Skeletal muscle satellite cell (primary cell): ENCODE measurements around the gene NMNAT3.

ENCODE experiments used
- H3K27me3 ChIP-seq: 2 replicates; pipeline ENCODE4 v1.7.0; 2013; ENCODE audit warnings: low read length; ENCODE audit not compliant: control insufficient read depth, insufficient read depth
- H3K36me3 ChIP-seq: 2 replicates; pipeline ENCODE4 v1.7.0; 2013; ENCODE audit warnings: mild to moderate bottlenecking, control low read depth, low read length; ENCODE audit not compliant: insufficient read depth
- H3K4me1 ChIP-seq: 2 replicates; pipeline ENCODE4 v1.7.0; 2013; ENCODE audit warnings: low read length; ENCODE audit not compliant: control insufficient read depth, insufficient read depth
- H3K4me2 ChIP-seq: 2 replicates; pipeline ENCODE4 v1.7.0; 2013; ENCODE audit warnings: mild to moderate bottlenecking, low read length
- H3K4me3 ChIP-seq: 2 replicates; pipeline ENCODE4 v1.7.0; 2013; ENCODE audit warnings: low read length
- H3K9ac ChIP-seq: 2 replicates; pipeline ENCODE4 v1.7.0; 2013; ENCODE audit warnings: mild to moderate bottlenecking, low read depth, low read length, moderate library complexity
- H3K9me3 ChIP-seq: replicated peaks from 2 replicates; pipeline ENCODE4 v1.7.0; 2013; ENCODE audit warnings: mild to moderate bottlenecking, control low read depth, low read length

The NMNAT3 gene

DNA sequence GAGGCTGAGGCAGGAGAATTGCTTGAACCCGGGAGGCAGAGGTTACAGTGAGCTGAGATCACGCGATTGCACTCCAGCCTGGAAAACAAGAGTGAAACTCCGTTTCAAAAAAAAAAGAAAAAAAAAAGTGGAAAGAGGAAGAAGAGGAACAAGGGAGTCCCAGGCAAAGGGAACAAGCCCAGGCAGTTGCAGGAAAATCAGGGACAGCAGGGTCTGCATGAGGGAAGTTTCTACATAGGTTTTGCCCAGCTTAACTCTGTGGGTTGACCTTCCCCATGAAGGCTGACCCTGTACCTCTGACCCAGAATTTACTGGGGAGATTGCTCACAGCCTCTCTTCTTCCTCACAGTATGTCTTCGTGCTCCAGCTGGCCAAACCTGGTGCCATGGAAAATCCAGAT lies 150.5 kb downstream of the NMNAT3 start:
- H3K4me3 ChIP-seq, result no peak overlapping the region
- H3K4me1 ChIP-seq, result no peaks in the 10 kb centered on the region
- no peak overlapping the region for H3K9ac ChIP-seq

DNA sequence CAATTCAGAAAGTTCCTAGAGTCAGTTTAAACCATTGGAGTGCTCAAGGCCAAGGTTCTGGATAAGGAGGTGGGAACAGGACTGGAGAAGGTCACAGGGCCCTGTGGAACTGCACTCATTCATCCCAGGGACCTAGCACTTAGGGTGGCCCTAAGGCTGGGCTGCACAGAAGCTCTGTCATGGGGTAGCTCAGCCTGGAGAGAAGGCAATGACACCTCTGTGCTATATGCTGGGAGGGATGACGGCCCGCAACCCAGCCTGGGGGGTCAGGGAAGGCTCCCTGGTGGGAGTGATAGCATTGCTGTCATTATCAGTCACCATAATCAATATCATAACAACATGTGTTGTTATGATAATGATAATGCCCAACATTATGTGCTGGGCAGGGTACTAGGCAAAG lies 151.6 kb downstream of the NMNAT3 start:
- H3K4me3 ChIP-seq, result no peak overlapping the region
- H3K36me3 ChIP-seq, result no peaks in the 10 kb centered on the region
- no peaks in the 10 kb centered on the region for H3K9me3 ChIP-seq
- no peak overlapping the region for H3K9ac ChIP-seq
- H3K27me3 ChIP-seq, result peaks cover 11% of the 10 kb centered on the region
- no peak overlapping the region for H3K4me2 ChIP-seq
- H3K4me1 ChIP-seq, result no peaks in the 10 kb centered on the region

More for the DNA sequence above, 150.5 kb downstream of the NMNAT3 start:
- no peak overlapping the region for H3K4me2 ChIP-seq
- peaks cover 11% of the 10 kb centered on the region for H3K27me3 ChIP-seq
- H3K36me3 ChIP-seq, result no peaks in the 10 kb centered on the region
- no peaks in the 10 kb centered on the region for H3K9me3 ChIP-seq

DNA sequence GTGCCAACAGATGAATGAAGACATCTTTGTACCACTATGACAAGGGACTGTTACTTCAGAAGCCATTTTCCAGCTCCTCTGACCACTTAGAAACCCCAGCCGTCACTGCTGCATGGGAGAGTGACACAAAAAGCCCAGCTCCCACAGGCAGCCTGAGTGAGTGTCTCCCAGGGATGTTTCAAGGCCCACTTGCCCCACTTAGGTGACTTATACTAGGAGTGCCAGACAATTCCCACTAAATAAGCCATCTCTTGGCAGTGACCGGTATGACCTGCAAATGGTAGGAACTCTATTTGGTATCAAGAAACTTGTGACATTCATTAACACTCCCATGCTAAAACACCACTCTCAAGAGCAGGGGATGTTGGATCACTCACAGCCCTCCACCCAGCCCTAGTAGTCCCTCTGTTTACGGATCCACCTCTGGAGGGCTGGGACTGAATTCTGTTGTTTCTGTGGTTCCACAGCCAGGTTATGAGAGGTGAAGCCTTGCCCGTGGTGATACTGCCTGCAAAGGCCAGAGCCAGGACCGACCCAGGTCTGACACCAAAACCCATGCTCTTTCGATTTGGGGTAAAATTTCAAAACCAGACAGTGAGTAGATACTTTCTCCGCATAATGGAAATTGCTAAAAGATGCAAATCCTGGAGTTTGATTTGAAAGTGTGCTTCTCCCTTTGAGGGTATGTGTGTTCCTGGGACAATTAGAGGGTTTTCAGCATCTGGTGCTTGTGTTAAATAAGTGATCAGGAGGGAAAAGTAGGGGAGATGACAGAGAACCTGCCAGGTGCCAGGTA lies 152.7 kb downstream of the NMNAT3 start:
- H3K4me2 ChIP-seq, result no peak overlapping the region
- no peaks in the 10 kb centered on the region for H3K36me3 ChIP-seq
- peaks cover 11% of the 10 kb centered on the region for H3K27me3 ChIP-seq
- no peak overlapping the region for H3K4me3 ChIP-seq
- no peak overlapping the region for H3K9ac ChIP-seq
- H3K9me3 ChIP-seq, result no peaks in the 10 kb centered on the region
- H3K4me1 ChIP-seq, result no peaks in the 10 kb centered on the region

DNA sequence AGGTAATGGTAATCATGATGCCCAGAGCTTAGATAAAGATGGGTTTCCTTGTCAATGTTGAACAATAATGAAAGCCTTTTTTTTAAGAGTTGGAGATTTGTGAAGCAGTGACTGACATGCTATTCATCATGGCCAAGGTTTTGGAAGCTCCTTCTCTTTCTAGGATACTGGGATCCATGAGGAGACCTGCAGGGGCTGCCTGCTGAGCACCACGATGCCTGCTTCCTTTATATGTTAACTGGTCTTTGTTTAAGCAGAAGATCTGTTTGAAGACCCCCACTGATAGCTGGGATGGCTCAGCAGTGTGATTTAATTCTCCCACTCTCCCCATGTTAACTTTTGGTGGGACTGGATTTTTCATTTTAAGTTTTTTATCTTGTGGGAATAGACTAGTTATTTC lies 154.1 kb downstream of the NMNAT3 start:
- no peaks in the 10 kb centered on the region for H3K36me3 ChIP-seq
- H3K27me3 ChIP-seq, result peaks cover 11% of the 10 kb centered on the region
- H3K4me1 ChIP-seq, result no peaks in the 10 kb centered on the region
- no peak overlapping the region for H3K4me3 ChIP-seq
- no peak overlapping the region for H3K4me2 ChIP-seq
- no peaks in the 10 kb centered on the region for H3K9me3 ChIP-seq
- H3K9ac ChIP-seq, result no peak overlapping the region

DNA sequence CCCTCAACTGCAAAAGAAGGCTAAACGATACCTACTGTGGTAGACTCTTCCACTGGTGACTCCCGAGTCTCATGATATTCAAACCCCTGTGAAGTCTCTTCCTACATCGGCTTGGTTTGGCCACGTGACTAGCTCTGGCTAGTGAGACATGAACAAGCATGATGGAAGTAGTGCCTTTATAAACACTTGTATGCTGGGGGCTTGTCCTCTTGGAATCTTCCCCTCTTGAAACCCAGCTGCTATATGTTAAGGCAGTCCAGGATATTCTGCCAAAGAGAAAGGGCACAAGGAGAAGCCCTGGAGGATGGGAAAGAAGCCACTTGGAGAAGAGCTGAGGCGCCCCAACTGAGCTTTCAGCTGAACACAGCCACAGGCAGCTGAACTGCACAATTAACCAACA lies 154.6 kb downstream of the NMNAT3 start:
- H3K4me3 ChIP-seq, result no peak overlapping the region
- H3K36me3 ChIP-seq, result no peaks in the 10 kb centered on the region
- no peak overlapping the region for H3K9ac ChIP-seq
- H3K27me3 ChIP-seq, result peaks cover 11% of the 10 kb centered on the region
- H3K4me1 ChIP-seq, result no peaks in the 10 kb centered on the region
- no peaks in the 10 kb centered on the region for H3K9me3 ChIP-seq
- H3K4me2 ChIP-seq, result no peak overlapping the region

DNA sequence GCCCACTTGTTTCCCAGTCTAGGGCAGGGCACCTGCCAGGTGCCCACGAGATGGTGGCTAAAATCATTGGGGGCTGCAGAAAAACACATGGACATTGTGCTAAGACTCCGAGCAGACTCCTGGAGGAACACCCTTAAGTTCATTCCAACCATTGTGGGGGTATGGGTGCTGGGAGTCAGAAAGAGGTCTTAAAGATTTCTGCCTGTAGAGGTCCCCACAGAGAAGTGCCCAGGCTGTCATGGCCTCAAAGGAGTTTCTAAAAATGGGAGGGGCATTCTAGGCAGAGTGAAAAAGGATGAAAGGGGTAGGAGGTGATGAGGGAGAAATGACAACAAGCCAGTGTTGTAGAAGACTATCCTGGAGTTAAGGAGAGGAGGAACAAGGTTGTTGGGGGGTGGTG lies 155.4 kb downstream of the NMNAT3 start:
- peaks cover 11% of the 10 kb centered on the region for H3K27me3 ChIP-seq
- H3K36me3 ChIP-seq, result no peaks in the 10 kb centered on the region
- H3K4me3 ChIP-seq, result no peak overlapping the region
- H3K4me1 ChIP-seq, result no peaks in the 10 kb centered on the region
- no peak overlapping the region for H3K9ac ChIP-seq
- no peak overlapping the region for H3K4me2 ChIP-seq
- H3K9me3 ChIP-seq, result no peaks in the 10 kb centered on the region

DNA sequence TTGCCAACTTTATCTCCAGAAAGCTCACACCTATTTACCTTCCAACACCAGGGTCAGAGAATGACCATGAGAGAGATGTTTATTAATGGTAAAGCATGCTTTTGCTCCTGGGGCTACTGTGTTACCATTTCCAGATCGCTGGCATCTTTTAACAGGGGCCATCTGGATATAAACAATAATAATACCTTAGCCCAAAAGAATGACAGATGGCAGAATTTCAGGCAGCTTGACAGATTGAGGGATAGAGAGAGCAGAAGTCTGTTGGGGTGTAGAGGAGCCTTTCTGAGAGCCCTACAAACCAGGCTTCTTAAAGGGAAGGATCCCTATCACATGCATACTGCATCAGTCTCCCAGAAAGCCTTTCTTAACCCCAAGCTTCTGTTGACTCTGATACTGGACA lies 156.0 kb downstream of the NMNAT3 start:
- H3K4me1 ChIP-seq, result no peaks in the 10 kb centered on the region
- H3K4me3 ChIP-seq, result no peak overlapping the region
- no peak overlapping the region for H3K9ac ChIP-seq
- peaks cover 11% of the 10 kb centered on the region for H3K27me3 ChIP-seq
- H3K9me3 ChIP-seq, result no peaks in the 10 kb centered on the region
- H3K36me3 ChIP-seq, result no peaks in the 10 kb centered on the region
- no peak overlapping the region for H3K4me2 ChIP-seq

DNA sequence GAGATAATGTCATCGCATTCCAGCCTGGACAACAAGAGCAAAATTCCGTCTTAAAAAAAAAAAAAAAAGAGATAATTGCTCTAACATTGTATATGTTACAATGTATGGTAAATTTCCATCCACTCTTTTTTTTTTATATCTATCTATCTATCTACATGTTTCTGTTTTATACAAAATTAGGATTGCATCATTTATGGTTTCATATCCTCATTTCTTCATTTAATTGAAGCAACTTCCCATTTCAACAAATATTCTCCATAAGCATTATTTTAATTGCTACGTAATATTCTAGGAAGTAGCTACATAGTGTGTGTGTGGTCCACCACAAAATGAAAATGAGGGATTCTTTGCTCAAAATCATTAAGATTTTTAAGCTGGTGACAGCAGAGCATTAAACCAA lies 156.6 kb downstream of the NMNAT3 start:
- no peaks in the 10 kb centered on the region for H3K9me3 ChIP-seq
- no peaks in the 10 kb centered on the region for H3K36me3 ChIP-seq

DNA sequence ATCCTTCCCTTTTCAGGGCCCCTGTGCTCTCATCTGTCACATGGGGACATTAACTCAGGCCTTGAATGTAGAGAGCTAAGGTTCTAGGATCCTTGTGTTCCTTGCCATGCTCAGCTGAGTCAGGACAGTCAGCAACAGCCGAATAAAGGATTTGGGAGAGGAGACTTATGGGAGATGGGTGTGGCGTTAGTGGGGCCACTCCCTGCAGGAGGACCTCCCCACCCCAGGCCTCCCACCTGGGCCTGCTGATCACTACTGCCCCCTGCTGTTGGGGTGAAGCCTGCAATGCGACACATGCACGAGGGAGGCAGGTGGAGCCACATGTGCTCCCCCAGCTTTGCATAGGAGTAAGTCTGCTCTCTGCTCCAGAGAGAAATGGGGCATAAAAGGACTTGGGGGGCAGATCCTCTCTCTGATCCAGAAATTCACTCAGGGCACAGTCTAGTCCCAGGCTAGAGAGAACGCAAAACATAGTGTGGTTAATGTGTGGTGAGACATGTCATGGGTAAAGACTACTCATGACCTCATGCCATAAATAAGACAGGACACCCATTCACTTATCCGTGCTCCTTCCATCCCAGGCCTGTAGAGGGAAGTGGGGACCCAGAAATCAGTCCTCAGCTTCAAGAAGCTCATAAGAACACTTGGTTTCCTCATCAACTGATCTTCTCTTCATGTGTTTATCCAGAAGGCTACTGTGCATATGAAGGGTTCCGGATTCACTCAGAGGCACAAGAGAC lies 157.6 kb downstream of the NMNAT3 start:
- Histone ChIP-seq H3K9me3 (no peaks in the 10 kb centered on the region), H3K4me2 (no peak overlapping the region), H3K4me3 (no peak overlapping the region), H3K9ac (no peak overlapping the region), H3K4me1 (no peaks in the 10 kb centered on the region), H3K36me3 (no peaks in the 10 kb centered on the region), H3K27me3 (peaks cover 8% of the 10 kb centered on the region)

More for the DNA sequence above, 156.6 kb downstream of the NMNAT3 start:
- H3K9ac ChIP-seq, result no peak overlapping the region
- no peaks in the 10 kb centered on the region for H3K4me1 ChIP-seq
- no peak overlapping the region for H3K4me3 ChIP-seq
- no peak overlapping the region for H3K4me2 ChIP-seq
- peaks cover 11% of the 10 kb centered on the region for H3K27me3 ChIP-seq

DNA sequence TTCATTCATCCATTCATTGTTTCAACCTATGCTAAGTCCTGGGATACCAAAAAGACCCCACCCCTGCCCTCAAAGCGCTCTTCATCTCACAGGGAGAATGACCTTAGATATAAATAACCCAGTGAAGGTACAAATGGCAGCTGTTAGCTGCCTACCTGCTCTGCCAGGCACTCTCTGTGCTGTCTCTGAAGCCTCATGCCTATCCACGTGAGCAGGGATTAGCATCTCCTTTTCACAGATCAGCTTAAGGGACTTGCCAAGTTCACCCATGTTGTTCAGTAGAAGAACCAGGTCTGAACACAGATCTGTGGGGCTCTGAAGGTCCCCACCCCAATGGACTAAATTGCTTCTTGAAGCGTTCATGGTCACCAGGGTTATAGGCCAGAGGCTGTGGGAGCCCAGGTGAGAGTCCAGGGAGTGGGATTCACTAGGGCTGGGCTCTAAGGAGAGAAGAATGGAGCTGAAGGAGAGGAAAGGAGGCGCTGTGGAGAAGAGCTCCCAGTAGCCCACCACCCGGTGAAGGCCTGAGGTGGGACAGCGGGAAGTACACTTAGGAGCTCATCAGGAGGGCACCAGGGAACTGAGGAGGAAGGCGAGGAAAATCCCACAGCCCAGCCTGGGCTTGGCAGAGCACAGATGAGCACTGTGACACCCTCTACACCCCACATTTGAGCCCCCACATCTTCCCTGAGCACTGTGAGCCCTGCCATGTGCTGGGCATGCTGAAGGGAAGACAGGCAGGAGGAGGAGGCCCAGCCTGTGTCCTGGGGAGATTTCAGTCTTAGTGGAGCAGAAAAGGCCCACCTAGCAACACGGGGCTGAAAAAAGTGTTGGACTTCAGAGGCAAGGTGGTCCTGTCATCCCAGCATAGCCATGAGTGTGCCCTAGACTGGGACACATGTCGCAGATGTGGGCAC lies 158.6 kb downstream of the NMNAT3 start:
- H3K4me1 ChIP-seq, result no peaks in the 10 kb centered on the region
- H3K36me3 ChIP-seq, result no peaks in the 10 kb centered on the region

DNA sequence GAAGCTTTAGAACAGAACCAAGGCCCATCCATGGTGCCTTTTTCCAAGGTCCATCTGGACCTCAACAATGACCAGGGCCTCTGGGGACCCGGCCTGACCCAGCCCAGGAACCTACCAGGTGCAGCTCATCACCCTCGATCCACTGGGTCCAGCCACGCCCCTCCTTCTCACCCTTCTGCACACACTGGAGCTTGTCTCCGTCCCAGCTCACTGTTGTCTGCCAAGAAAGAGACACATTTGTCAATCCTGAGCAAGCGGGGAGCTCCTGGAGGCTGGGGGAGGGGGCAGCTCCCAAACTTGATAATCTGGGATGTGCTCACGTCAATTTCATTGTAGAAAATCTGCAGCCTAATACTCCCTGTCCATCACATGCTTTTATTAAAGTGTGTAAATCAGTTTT lies 159.5 kb downstream of the NMNAT3 start:
- H3K9me3 ChIP-seq, result no peaks in the 10 kb centered on the region
- H3K4me1 ChIP-seq, result no peaks in the 10 kb centered on the region
- no peak overlapping the region for H3K4me2 ChIP-seq
- H3K9ac ChIP-seq, result no peak overlapping the region
- H3K27me3 ChIP-seq, result peaks cover 5% of the 10 kb centered on the region
- no peak overlapping the region for H3K4me3 ChIP-seq
- H3K36me3 ChIP-seq, result no peaks in the 10 kb centered on the region

More for the DNA sequence above, 158.6 kb downstream of the NMNAT3 start:
- Histone ChIP-seq H3K9ac (no peak overlapping the region), H3K9me3 (no peaks in the 10 kb centered on the region), H3K4me3 (no peak overlapping the region), H3K4me2 (no peak overlapping the region), H3K27me3 (peaks cover 8% of the 10 kb centered on the region)
